ENCODE data around the gene NLRC5.

DNA sequence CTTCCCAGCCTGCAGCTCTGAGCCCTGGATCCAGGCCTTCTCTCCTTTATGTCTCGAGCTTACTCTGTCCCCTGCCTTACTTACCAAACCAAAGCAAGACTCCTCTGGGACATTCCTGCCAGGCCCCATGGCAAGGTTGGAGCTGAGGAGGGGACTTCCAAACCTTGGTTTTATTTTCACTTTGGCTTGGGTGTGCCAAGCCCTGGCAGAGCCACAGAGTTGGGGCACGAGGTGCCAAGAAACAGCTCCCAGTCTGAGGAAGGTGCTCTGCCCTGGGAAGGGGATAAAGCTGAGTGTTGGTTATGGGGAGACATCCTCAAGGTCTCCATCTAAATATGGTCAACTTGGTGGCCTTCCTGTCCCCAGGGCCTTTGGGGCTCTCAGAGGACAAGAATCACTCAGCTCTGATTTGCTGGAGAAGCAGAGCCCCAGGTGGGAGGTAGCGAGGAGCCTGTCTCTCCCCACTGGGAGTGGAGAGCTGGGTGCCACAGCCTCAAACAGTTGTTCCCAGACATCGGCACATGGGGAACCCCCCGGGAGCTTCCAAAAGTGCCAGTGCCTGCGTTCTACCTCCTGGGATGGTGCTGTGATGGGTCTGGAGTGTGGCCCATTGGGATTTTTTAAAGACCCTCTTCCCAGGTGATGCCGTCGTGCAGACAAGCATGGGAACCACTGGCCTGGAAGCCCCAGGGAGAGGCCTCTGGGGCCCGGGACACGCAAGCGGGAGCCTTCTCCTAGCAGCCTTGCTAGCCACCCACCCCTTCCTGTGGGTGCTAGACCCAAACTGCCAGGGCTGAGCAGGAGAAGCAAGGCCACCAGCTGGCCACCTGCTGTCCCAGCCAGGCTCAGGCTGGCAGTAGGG, 10.3 kb downstream of the NLRC5 start:
- no peak for TF ChIP-seq POLR2A (IDR thresholded peaks at IDR 0.05)
- no peak for TF ChIP-seq CTCF (IDR thresholded peaks at IDR 0.05)

All from tibial nerve (tissue), 3 donors.